Hematopoietic multipotent progenitor cell treated with erythropoietin and hydrocortisone succinate and interleukin-3 and kit ligand, for 4 days (in vitro differentiated cells): ENCODE results near the gene CLECL1.
"Not testable (repeated sequence)": the region's sequence is repeated elsewhere in the genome, so short reads cannot be mapped to it uniquely, and the experiment has no call there.

Experiments used
- DNase-seq: peaks from one replicate; pipeline ENCODE4 v3.0.0-alpha.2; 2015

Gene CLECL1

GRCh38 chr12:9718968-9719367 is 13.9 kb downstream of the CLECL1 start:
- no peak for DNase-seq

GRCh38 chr12:9717070-9717925 is 15.6 kb downstream of the CLECL1 start:
- no peak for DNase-seq

GRCh38 chr12:9713032-9713558 is 19.8 kb downstream of the CLECL1 start:
- DNase-seq, result not testable (repeated sequence)

DNA sequence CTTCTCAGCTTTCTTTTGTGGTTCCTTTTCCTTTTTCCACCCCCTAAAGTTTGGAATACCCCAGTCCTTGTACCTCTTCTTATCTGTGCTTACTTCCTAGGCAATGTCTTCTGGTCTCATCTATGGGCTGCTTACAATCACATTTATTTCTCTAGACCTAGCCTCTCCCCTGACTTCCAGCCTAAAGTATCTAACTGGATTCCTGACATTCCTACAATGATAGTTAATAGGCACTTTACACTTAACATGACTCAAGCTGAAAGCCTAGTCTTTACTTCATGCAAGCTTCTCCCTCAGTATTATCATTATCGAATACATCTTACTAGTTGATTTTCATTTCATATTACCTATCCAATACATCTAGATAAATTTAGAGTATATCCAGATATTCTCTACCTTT is 21.2 kb downstream of the CLECL1 start:
- no peak for DNase-seq

DNA sequence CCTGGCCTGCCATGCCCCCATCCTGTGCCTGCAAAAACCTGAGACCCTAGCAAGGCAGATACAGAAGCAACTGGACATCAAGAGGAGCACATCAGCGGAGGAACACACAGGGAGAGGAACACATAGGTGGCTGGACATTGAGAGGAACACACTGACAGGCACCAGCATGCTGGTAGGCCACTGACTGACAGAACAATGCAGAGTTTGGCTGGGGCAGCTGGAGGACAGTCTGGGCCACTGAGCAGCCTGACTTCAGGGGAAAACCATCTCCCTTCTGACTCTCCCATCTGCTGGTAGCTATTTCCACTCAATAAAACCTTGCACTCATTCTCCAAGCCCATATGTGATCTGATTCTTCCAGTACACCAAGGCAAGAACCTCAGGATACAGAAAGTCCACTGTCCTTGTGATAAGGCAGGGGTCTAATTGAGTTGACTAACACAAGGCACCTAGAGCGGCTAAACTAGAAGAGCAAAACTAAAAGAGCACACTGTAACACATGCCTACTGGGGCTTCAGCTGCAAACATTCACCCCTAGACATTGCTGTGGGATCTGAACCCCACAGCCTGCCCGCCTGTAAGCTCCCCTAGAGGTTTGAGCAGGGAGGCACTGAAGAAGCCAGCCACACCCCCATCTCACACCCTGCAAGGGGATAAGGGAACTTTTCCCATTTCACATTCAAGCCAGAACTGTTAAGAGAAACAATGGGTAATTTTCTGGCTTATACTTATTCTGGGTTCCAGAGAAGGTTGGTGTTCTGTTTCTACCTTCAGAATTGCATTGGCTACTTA is 22.1 kb downstream of the CLECL1 start:
- DNase-seq, result peak; percentile 20

DNA sequence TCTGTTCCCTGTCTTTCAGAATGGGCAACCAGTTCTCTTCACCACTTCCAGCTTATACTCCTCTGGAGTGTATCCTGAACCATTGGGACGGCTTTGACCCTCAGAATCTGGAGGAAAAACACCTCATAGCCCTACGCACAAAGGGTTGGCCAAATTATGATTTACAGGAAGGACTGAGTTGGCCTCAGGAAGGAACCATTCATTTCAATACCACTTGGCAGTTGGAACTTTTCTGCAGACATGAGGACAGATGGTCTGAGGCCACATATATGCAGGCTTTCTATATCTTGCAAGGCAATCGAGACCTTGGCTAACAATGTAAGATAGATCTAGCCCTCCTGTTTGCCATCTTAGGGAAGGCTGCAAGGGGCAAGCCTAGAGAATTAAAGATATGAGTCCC is 24.0 kb downstream of the CLECL1 start:
- DNase-seq, result no peak

DNA sequence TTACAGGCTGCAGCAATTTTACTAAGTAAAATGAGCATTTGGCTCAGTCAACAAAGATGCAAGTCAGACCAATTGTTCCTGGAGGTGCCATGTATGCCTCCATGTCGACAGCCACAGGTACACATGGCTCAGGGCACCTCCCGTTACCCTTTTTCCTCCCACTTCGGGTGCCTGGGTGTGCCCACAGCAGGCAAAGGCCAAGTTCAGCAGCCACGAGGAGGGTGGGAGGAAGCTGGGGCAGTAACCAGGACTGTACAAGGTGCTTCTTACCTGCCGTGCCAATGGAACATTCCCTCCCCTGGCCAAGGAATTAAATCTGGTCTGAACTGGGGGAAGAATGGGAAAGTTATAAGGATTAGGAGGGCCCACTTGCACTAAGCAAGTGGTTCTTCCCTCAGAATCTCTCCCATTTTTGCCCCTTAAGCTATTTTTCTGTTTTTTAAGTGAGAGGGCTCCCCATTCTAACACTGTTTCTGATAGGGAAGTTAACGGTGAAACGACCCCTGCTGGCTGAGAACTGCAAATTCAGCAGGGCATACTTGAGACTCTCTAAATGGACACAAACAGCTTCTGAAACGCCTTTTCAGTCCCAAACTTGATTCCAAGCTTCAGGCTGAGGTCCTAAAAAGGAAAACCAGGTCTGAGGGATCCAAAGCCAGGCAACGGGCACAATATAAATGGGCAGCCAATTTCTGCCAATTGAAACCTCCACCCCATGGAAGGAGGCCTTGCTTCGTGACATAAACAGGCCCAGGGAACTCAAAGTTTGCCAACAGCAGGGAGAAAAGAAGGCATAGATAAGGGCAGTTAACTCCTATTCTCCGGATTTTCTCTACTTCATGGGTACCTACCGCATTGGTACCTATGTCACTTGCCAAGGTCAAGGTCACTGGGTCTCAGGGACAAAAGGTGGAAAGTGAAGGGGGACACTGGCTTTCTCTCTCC is 24.8 kb downstream of the CLECL1 start:
- peak; percentile 82 for DNase-seq

- DNase-seq, result peak; percentile 22
These were observed 25.5 kb downstream of the CLECL1 start for GRCh38 chr12:9707356-9707755.

GRCh38 chr12:9706086-9706685 is 26.7 kb downstream of the CLECL1 start:
- DNase-seq, result no peak

GRCh38 chr12:9704561-9704960 is 28.3 kb downstream of the CLECL1 start:
- not testable (repeated sequence) for DNase-seq

GRCh38 chr12:9702255-9702654 is 30.6 kb downstream of the CLECL1 start:
- peak; percentile 65 for DNase-seq

- DNase-seq, result no peak
These were observed 31.3 kb downstream of the CLECL1 start for GRCh38 chr12:9701380-9702154.

GRCh38 chr12:9700606-9700956 is 32.3 kb downstream of the CLECL1 start:
- no peak for DNase-seq

GRCh38 chr12:9699898-9700605 is 32.8 kb downstream of the CLECL1 start:
- DNase-seq, result no peak

DNA sequence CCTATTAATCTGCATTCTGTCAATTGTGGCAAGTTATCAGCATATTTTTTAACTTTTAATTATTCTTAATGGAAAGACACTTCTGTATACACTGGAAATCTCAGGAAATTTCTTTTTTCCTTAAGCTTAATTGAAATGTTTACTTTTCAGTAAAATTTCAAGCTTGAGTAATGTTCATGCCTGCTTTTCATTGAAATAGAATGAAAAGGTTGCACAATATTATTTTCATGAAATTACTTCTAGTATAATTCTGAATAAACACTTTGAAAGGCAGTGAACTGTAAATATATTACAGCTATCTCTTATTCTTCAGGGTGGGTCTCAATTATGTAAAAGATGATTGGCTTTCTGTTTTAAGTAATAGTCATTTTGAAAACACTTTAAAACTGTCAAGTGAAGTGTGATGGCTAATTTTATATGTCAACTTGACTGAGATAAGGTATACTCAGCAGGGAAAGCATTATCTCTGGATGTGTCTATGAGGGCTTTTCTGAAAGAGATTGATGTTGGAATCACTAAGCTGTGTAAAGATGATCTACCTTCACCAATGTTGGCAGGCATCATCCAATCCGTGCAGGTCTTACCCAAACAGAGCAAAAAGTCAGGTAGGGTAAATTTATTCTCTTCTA is 33.5 kb downstream of the CLECL1 start:
- DNase-seq, result no peak

GRCh38 chr12:9698681-9699080 is 34.2 kb downstream of the CLECL1 start:
- DNase-seq, result no peak

GRCh38 chr12:9697619-9698018 is 35.3 kb downstream of the CLECL1 start:
- no peak for DNase-seq

DNA sequence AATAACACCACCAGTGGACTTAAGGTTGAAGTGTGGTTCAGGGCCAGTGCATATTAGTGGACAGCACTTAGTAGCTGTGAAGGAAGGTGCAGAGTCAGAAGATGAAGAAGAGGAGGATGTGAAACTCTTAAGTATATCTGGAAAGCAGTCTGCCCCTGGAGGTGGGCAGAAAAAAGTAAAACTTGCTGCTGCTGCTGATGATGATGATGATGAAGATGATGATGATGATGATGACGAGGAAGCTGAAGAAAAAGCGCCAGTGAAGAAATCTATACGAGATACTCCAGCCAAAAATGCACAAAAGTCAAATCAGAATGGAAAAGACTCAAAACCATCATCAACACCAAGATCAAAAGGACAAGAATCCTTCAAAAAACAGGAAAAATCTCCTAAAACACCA is 37.2 kb downstream of the CLECL1 start:
- DNase-seq, result not testable (repeated sequence)

GRCh38 chr12:9695150-9695549 is 37.7 kb downstream of the CLECL1 start:
- DNase-seq, result peak; percentile 28

DNA sequence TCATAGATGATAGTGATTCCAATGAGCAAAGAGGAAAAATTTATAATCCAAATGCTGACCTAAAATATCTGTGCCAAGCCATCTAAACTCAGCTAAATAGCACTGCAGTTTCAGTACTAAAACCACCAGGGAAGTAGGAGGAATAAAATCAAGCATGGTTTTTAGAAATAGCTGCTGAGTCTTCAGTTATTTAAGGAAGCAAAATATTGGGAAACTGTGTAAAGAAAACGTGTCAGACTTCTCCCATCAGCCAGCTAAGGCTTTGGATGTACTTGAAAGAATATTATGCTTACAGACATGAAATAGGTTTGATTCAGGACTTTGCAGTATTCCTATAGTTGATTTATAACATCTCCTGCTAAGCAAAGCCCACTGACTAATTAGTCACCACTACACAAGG is 38.7 kb downstream of the CLECL1 start:
- DNase-seq, result no peak
